GM19324 (cell line): ENCODE measurements around the gene MBD6.
"Not testable (repeated sequence)": the region's sequence is repeated elsewhere in the genome, so short reads cannot be mapped to it uniquely, and the experiment has no call there.

Experiments
- ATAC-seq: cut with Tn5 transposase; IDR thresholded peaks from one replicate; pipeline ENCODE4 v1.9.1; 2021; ENCODE audit warnings: mild to moderate bottlenecking, moderate library complexity; ENCODE audit not compliant: unreplicated experiment, low FRiP score

Gene MBD6

GRCh38 chr12:57487597-57488401 lies 34.8 kb upstream of the MBD6 start, which contains the start of gene MARS1:
TSS of gene MARS1 (plus strand) at chr12:57488068. CDS start at chr12:57488091, 23 bp downstream.
- peak; percentile 98 for ATAC-seq

GRCh38 chr12:57488402-57489156 lies 34.0 kb upstream of the MBD6 start:
- ATAC-seq, result no peak

GRCh38 chr12:57489157-57489641 lies 33.4 kb upstream of the MBD6 start:
- no peak for ATAC-seq

- ATAC-seq, result no peak
Measured at GRCh38 chr12:57490126-57490525, 32.5 kb upstream of the MBD6 start.

GRCh38 chr12:57491393-57492280 lies 31.0 kb upstream of the MBD6 start:
- no peak for ATAC-seq

- not testable (repeated sequence) for ATAC-seq
Measured at GRCh38 chr12:57495051-57495701, 27.4 kb upstream of the MBD6 start.

- ATAC-seq, result no peak
Measured at GRCh38 chr12:57496822-57497221, 25.8 kb upstream of the MBD6 start.

- ATAC-seq, result no peak
Measured at GRCh38 chr12:57497223-57498131, 25.1 kb upstream of the MBD6 start.

GRCh38 chr12:57498132-57498502 lies 24.5 kb upstream of the MBD6 start:
- ATAC-seq, result no peak

GRCh38 chr12:57498571-57498970 lies 24.1 kb upstream of the MBD6 start:
- no peak for ATAC-seq

- no peak for ATAC-seq
Measured at GRCh38 chr12:57500213-57500612, 22.4 kb upstream of the MBD6 start.

GRCh38 chr12:57502311-57502969 lies 20.2 kb upstream of the MBD6 start:
- ATAC-seq, result not testable (repeated sequence)

- ATAC-seq, result not testable (repeated sequence)
Measured at GRCh38 chr12:57506541-57506940, 16.1 kb upstream of the MBD6 start.

GRCh38 chr12:57507796-57508195 lies 14.8 kb upstream of the MBD6 start:
- ATAC-seq, result not testable (repeated sequence)

- ATAC-seq, result no peak
Measured at GRCh38 chr12:57511161-57511560, 11.5 kb upstream of the MBD6 start.

- no peak for ATAC-seq
Measured at GRCh38 chr12:57511588-57512325, 10.9 kb upstream of the MBD6 start.

- no peak for ATAC-seq
Measured at GRCh38 chr12:57512665-57513064, 10.0 kb upstream of the MBD6 start.

- no peak for ATAC-seq
Measured at GRCh38 chr12:57513266-57513665, 9.4 kb upstream of the MBD6 start.
